Skeletal muscle cell (primary cell): ENCODE results near the gene ADAR.

Source experiments
- DNase-seq: peaks from one replicate; pipeline ENCODE4 v3.0.0-alpha.2; 2010; ENCODE audit warnings: low read depth
- H3K4me3 ChIP-seq: 2 replicates; pipeline ENCODE4 v1.5.1; 2011; ENCODE audit warnings: low read depth, mild to moderate bottlenecking, control low read depth, low read length, moderate library complexity

The ADAR gene

GRCh38 chr1:154620751-154621150, 12.8 kb upstream of the ADAR start:
- no peak overlapping the region for H3K4me3 ChIP-seq
- no peak for DNase-seq

- no peak overlapping the region for H3K4me3 ChIP-seq
- DNase-seq, result no peak
Measured at GRCh38 chr1:154619181-154619948, 11.4 kb upstream of the ADAR start.

GRCh38 chr1:154616659-154617345, 8.8 kb upstream of the ADAR start:
- H3K4me3 ChIP-seq, result no peak overlapping the region
- DNase-seq, result no peak

GRCh38 chr1:154615411-154615810, 7.4 kb upstream of the ADAR start:
- H3K4me3 ChIP-seq, result no peak overlapping the region
- DNase-seq, result no peak

- DNase-seq, result no peak
- H3K4me3 ChIP-seq, result no peak overlapping the region
Measured at GRCh38 chr1:154614901-154615300, 6.9 kb upstream of the ADAR start.

GRCh38 chr1:154614247-154614646, 6.3 kb upstream of the ADAR start:
- no peak overlapping the region for H3K4me3 ChIP-seq
- no peak for DNase-seq

GRCh38 chr1:154611150-154611862, 3.3 kb upstream of the ADAR start:
- H3K4me3 ChIP-seq, result no peak overlapping the region
- DNase-seq, result no peak

- DNase-seq, result no peak
- no peak overlapping the region for H3K4me3 ChIP-seq
Measured at GRCh38 chr1:154609398-154610380, 1.7 kb upstream of the ADAR start.

- peak overlapping the region; percentile 60 for H3K4me3 ChIP-seq
- no peak for DNase-seq
Measured at GRCh38 chr1:154608397-154609270, 648 bp upstream of the ADAR start.

- no peak for DNase-seq
Measured at GRCh38 chr1:154607106-154607608, 829 bp downstream of the ADAR start.

GRCh38 chr1:154605534-154605933, 2.5 kb downstream of the ADAR start:
- no peak overlapping the region for H3K4me3 ChIP-seq
- DNase-seq, result no peak

More at GRCh38 chr1:154607106-154607608, 829 bp downstream of the ADAR start:
- peak overlapping the region; percentile 60 for H3K4me3 ChIP-seq

- H3K4me3 ChIP-seq, result no peak overlapping the region
Measured at GRCh38 chr1:154603317-154603716, 4.7 kb downstream of the ADAR start.

GRCh38 chr1:154599658-154600057, 8.3 kb downstream of the ADAR start:
- DNase-seq, result no peak
- no peak overlapping the region for H3K4me3 ChIP-seq

More at GRCh38 chr1:154603317-154603716, 4.7 kb downstream of the ADAR start:
- DNase-seq, result no peak

- H3K4me3 ChIP-seq, result no peak overlapping the region
- DNase-seq, result no peak
Measured at GRCh38 chr1:154598871-154599635, 8.9 kb downstream of the ADAR start.

GRCh38 chr1:154595621-154596020, 12.4 kb downstream of the ADAR start:
- no peak for DNase-seq

GRCh38 chr1:154594811-154595210, 13.2 kb downstream of the ADAR start:
- DNase-seq, result no peak

More at GRCh38 chr1:154595621-154596020, 12.4 kb downstream of the ADAR start:
- no peak overlapping the region for H3K4me3 ChIP-seq

GRCh38 chr1:154593390-154593789, 14.6 kb downstream of the ADAR start:
- no peak for DNase-seq
- H3K4me3 ChIP-seq, result no peak overlapping the region

More at GRCh38 chr1:154594811-154595210, 13.2 kb downstream of the ADAR start:
- H3K4me3 ChIP-seq, result no peak overlapping the region
